GM03348 (cell line): ENCODE results near the gene GRID2.

Source experiments
- DNase-seq: peaks from one replicate; pipeline ENCODE4 v3.0.0; 2012; ENCODE audit warnings: low spot score

GRID2 gene

GRCh38 chr4:93687304-93687703 lies 1383.5 kb downstream of the GRID2 start:
- DNase-seq, result no peak

DNA sequence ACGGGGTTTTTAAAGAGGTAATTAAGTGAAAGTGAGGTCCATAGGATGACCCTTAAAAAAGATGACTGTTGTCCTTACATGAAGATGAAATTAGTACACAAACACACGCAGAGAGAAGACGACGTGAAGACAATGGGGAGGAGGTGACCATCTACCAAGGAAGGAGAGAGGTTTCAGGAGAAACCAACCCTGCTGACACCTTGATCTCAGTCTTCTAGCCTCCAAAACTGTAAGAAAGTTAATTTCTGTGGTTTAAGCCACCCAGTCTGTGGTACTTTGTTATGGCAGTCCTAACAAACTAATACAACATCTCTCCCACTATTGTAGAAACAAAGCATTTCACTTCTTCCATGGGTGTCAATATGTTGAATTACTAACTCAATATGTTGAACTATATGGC lies 1385.2 kb downstream of the GRID2 start:
- DNase-seq, result no peak

DNA sequence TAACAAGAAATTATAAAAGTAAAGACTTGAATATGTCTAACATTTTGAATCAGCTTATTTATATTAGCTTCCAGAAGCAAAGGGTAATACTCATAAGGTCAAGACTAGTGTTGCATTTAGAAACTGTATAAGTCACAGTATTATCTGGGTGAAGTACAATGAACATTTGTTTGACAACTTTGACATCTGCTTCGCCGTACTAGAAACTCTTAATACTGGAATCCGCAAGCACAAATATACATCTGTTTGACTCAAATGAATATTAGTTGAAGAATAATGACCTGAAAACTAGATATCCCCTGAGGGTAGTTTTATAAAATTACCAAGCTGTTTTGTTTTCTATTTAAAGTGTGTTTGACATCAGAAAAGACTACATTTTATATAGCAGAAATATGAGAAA lies 1389.4 kb downstream of the GRID2 start:
- DNase-seq, result no peak

GRCh38 chr4:93698686-93699085 lies 1394.9 kb downstream of the GRID2 start:
- no peak for DNase-seq

DNA sequence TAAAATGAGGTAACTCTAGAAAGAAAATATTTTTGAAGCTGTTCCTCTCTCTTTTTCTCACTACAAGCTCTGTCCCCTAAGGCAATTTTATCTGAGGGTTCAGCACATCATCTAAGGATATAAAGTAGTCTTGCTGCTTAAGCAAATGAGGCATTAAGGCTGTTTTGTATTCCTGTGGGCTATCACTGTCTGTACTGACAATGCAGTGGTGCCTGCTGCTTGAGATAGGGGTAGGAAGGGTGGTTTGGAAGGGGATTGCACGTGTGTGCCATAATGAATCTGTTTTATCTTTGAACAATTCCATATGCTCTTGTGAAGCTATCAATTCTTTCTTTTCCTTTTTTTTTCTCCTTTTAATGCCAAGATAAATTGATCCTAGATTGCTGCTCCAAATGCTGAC lies 1396.8 kb downstream of the GRID2 start:
- DNase-seq, result no peak

DNA sequence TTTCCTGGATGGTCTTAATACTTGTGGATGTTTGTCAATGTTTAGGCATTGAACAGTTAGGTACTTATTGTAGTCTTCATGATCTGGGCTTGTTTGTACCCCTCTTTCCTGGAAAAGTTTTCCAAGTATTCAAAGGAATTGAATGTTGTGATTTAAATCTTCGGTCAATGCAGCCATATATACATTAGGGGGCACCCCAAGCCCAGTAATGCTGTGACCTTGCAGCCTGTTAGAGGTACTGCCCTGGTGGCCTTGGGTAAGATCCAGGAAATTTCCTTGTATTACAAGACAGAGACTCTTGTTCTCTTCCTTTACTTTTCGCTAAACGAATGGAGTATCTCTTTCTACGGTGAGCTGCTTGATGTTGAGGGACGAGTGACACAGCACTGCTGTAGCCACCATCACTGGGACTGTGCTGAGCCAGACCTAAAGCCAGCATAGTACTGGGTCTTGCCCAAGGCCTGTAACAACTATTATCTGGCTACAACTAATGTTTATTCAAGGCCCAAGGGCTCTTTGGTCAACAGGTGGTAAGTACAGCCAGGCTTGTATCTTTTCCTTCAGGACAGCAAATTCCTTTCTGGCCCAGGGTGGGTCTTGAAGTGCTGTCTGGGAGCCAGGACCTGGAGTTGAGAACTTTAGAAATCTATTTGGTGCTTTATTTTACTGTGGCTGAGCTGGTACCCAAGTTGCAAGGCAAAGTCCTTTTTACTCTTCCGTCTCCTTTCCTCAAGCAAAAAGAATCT lies 1406.5 kb downstream of the GRID2 start:
- DNase-seq, result no peak

- DNase-seq, result no peak
These were observed 1407.2 kb downstream of the GRID2 start for GRCh38 chr4:93710847-93711430.

GRCh38 chr4:93718233-93718632 lies 1414.5 kb downstream of the GRID2 start:
- no peak for DNase-seq

GRCh38 chr4:93719552-93719951 lies 1415.8 kb downstream of the GRID2 start:
- no peak for DNase-seq

GRCh38 chr4:93722446-93722845 lies 1418.7 kb downstream of the GRID2 start:
- no peak for DNase-seq

DNA sequence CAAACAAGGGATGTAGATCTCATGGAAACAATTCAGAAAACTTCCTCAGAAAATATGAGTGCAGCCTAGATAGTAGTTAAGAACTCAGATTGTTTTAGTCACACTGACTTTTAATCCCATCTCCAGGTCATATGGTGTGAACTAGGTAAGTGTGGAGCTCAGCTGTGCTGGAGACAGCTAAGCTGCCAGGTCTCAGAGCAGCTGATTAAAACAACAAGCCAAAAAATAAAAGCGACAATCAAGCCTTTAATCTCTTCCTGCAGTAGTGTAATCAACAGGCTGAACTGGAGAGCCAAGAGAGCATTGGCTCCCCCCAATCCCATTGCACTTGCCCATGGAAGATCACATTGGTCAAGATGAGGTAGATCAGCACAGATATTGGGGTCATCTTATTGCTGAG lies 1426.5 kb downstream of the GRID2 start:
- DNase-seq, result no peak

DNA sequence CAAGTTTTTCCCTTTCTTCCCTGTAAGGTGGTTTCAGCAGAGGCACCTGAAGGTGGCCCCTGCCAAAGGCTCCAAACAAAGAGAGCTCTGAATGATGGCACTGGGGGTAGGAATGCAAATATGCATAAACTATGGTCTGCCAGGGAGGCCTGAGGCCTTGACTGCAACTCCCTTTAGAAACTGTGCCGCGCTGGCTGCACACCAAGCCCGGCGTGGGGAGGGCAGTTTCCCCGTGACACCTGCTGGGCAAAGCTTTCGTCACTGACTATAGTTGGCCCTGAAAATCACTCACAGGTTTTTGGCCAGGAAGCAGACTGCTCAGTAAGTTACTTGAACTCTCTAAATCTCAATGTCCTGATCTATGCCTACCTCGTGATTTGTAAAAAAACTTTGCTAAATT lies 1427.0 kb downstream of the GRID2 start:
- DNase-seq, result no peak

DNA sequence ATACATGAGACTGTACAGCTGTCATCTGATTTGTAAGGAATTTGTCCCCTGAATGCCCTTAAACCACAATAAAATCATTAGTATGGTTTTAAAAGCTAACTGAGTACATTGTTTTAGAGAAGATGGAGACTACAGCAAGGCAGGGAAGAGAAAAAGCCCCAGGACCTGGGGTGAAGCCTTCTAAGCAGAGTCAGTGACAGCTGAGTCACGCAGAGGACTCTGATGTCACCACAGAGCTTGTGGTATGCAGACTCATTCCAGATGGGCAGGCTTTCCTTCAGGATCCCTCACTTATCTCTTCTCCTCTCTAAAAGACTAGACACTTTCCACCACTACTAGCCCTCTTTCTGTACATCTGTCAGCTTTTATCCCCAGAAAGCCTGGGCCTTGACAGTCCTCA lies 1427.7 kb downstream of the GRID2 start:
- DNase-seq, result no peak

DNA sequence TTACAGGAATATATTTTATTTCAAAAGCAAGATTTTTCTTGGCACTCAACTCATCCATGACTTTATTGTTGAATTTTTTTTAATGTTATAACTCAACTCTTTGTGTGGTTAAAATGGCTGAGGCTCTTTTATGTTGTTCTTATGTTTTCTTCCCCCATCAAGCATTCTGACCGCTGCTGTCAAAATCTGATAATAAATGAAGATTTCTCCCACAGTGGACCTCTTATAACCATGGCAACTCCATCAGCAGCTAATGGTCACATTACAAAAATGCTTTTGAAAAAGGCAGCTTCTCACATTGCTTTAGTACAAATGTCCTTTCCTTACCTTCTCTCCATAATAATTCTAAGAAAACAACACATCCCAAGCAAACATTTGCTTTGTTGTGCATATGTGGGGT lies 1428.7 kb downstream of the GRID2 start:
- no peak for DNase-seq

DNA sequence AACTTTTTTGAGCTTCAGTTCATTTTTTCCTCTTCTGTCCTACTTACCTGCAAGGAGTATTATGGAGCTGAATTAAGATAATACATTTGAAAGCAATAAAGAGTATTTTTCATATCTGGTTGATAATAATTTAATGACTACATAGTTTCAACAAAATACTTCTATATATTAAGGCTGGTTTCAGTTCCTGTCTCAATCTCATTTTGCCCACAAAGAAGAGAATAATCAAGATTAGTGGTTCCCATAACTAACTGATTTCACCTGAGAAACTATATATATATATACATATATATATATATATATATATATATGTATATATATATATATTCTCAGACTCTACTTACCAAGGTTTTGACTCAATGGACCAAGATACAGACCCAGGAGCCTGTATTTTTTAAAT lies 1437.1 kb downstream of the GRID2 start:
- no peak for DNase-seq

DNA sequence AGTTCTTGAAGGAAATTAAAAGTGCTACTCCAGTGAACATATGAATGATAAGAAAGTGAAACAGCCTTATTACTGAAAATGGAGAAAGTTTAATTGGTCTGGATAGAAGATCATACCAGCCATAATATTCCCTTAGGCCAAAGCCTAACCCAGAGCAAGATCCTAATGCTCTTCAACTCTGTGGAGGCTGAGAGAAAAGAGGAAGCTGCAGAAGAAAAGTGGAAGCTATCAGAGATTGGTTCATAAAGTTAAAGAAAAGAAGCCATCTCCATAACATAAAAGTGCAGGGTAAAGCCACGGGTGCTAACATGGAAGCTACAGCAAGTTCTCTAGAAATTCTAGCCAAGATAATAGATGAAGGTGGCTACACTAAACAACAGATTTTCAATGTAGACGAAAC lies 1439.3 kb downstream of the GRID2 start:
- DNase-seq, result no peak

DNA sequence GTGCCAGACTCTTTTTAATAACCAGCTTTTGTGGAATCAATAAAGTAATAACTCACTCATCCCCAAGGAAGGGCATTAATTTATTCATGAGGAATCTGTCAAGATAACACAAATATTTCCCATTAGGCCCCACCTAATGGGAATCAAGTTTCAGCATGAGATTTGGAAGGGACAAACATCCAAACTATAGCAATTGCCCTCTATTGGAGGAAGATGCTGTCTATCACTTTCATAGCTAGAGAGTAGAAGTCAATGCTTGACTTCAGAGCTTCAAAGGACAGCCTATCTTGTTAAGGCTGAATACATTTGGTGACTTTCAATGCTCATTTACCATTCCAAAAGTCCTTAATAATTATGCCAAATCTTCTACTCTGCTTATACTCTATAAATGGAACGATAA lies 1439.9 kb downstream of the GRID2 start:
- no peak for DNase-seq

DNA sequence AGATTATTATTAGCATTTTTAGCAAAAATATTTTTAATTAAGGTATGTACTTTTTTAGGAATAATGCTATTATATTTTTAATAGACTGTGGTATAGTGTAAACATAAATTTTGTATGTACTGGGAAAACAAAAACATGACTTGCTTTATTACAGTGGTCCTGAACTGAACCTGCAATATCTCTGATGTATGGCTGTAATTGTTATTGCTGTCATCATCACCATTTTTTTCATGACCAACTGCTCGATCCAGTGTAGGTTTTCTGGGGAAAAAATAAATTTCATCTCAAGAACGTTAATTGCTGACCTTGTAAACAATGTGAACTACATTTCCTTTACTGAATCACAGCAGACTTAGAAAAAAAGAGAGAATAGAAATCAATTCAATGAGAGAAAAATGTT lies 1441.2 kb downstream of the GRID2 start:
- DNase-seq, result no peak

DNA sequence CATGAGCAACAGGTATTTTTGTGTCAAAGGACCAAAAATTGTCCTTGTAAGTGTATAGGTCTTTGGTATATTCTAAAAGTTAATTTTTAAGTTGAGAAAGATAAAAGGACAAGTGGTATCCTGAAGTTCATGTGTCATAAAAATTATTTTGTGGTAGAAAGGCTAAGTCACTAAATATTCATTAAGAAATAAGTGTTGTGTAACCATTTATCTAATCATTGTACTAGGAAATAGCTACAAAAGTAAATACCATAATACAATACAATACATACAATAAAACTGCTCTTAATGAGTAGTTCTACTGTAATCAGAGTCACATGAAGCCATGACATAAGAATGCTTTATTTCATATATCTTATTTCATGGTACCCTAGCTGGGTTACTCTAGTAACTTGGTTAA lies 1442.3 kb downstream of the GRID2 start:
- no peak for DNase-seq

GRCh38 chr4:93747220-93747619 lies 1443.5 kb downstream of the GRID2 start:
- no peak for DNase-seq

- DNase-seq, result no peak
These were observed 1444.9 kb downstream of the GRID2 start for GRCh38 chr4:93748373-93749291.

- DNase-seq, result no peak
These were observed 1445.6 kb downstream of the GRID2 start for GRCh38 chr4:93749292-93749761.

- DNase-seq, result no peak
These were observed 1447.6 kb downstream of the GRID2 start for GRCh38 chr4:93751411-93751810.
